A549 treated with Hydrocortisone at 1 μM for 4 hours (cell line): ENCODE results near the gene F2R. TPM values are rescaled to one million over a fixed set of nuclear protein-coding genes. Genes with fewer than 3 reads are reported as not detected.

Experiments
- total RNA-seq: library from RNA; stranded (reverse); fragments of 200-300 nt; extraction: Qiagen RNA extraction; gene quantifications from 5 replicates; pipeline ENCODE4 v1.2.3, GENCODE V29; 2022

Gene F2R
- total RNA-seq, result 37.6 to 64.1 TPM (median 53.0 TPM) in 5 replicates

GRCh38 chr5:76715736-76716455, at the start of gene F2R:
TSS of gene F2R (plus strand) at chr5:76716126. CDS start at chr5:76716308, 182 bp downstream.

Other genes starting within 250 kb of the F2R start
- gene F2RL2, start 92.7 kb upstream of the F2R start, total RNA-seq, result 2.9 to 4.0 TPM (median 2.9 TPM) in 5 replicates
- gene F2RL1, start 102.9 kb downstream of the F2R start, total RNA-seq, result 228 to 272 TPM (median 255 TPM) in 5 replicates
- not detected in 5 replicates for gene S100Z, start 133.9 kb downstream of the F2R start, total RNA-seq
- gene CRHBP, start 236.9 kb downstream of the F2R start, total RNA-seq, result 0.16 to 0.38 TPM (median 0.32 TPM) in 3 of 5 replicates, not detected in the others